ENCODE data around the gene PCBP2. TPM values are rescaled to one million over a fixed set of nuclear protein-coding genes. Genes with fewer than 3 reads are reported as not detected.
"Not testable (repeated sequence)": the region's sequence is repeated elsewhere in the genome, so short reads cannot be mapped to it uniquely, and the experiment has no call there.

PCBP2 gene
- polyA plus RNA-seq, 10 donors = 505 to 651 (median 595) TPM

DNA sequence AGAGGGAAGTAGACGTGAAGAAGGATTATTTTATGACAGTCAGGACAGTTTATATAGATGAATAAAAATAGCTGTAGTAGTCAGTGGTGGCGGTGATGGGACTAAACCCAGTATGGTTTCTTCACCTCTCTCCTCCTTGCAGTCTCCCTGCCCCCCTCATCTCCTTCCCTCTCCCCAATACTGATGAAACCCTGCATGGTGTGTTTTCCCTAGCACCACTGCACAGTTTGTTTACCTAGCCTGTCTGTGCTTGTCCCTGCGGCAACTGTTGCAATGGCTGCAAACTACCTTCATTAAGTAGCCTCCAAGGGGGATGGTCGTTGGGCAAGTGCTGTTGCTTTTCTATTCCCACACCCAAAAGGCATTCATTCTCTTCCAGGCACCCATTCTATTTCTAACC, 14.7 kb downstream of the PCBP2 start:
- no peak for DNase-seq

- no peak for DNase-seq
These were observed 15.2 kb downstream of the PCBP2 start for GRCh38 chr12:53467082-53467481.

- DNase-seq = no peak
These were observed 16.0 kb downstream of the PCBP2 start for GRCh38 chr12:53467880-53468279.

DNA sequence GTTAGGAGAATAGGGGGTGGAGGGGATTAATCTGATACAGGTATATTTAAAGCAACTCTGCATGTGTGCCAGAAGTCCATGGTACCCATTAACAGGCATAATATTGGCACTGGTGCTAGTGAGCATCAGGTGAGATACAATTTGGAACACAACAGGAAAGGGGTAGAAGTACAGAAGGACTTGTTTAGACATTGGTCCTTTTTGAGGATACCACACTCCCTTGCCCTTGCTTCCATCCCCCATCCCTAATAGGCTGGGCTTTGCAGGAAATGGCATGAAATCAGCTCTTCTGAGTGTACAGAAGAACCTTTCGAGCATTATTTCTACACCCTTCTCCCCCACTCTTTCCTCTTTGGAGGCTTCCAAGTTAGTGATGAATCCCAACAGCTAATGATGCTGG, 16.4 kb downstream of the PCBP2 start:
- no peak for DNase-seq

GRCh38 chr12:53472056-53472582, 20.2 kb downstream of the PCBP2 start:
- no peak for DNase-seq

- DNase-seq = no peak
These were observed 22.2 kb downstream of the PCBP2 start for GRCh38 chr12:53474077-53474476.

- no peak for DNase-seq
These were observed 22.9 kb downstream of the PCBP2 start for GRCh38 chr12:53474819-53475218.

DNA sequence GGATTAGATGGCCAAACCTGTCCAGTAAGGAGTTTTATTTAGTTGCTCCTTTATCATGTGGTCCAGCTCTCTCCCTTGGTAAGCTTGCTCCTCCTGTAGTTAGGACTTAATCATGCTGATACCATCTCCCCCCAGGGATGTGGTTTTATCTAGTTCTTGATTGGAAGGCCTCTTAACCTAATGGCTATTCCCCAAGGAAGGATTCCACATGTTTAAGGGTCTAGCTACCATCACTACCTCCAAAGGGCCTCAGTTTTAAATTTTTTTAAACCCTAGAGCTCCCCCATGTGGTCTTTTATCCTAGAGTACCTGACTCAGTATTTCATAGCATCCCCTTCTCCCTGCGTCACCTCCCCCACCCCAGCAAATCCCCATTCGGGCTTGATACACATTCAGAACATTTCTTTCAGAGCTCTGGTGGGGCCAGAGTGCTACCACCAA, 24.9 kb downstream of the PCBP2 start:
- DNase-seq = no peak

DNA sequence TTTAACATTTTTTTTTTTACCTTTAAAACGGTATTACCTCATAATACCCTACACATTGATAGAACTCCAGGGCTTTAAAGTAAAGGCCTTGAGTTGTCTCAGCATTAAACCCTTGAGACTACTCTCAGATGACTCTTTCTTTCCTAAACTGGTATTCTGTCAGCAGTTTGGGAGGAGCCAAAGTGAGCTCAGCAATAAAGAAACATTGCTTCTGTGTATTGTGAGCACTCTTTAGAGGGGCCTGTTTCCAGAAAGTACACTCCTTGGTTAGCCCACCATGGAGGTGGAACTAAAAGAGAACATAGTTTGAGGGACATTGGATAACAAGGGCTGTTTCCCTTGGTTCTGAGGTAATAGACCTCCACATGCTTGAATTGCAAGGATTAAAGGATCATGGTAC, 27.0 kb downstream of the PCBP2 start:
- no peak for DNase-seq

DNA sequence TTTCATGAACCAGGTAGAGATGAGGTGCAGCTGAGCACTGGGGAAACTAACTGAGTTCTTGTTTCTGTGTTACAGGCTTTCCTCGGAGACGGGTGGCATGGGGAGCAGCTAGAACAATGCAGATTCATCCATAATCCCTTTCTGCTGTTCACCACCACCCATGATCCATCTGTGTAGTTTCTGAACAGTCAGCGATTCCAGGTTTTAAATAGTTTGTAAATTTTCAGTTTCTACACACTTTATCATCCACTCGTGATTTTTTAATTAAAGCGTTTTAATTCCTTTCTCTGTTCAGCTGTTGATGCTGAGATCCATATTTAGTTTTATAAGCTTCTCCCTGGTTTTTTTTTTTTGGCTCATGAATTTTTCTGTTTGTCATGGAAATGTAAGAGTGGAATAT, 27.4 kb downstream of the PCBP2 start:
- DNase-seq = no peak

DNA sequence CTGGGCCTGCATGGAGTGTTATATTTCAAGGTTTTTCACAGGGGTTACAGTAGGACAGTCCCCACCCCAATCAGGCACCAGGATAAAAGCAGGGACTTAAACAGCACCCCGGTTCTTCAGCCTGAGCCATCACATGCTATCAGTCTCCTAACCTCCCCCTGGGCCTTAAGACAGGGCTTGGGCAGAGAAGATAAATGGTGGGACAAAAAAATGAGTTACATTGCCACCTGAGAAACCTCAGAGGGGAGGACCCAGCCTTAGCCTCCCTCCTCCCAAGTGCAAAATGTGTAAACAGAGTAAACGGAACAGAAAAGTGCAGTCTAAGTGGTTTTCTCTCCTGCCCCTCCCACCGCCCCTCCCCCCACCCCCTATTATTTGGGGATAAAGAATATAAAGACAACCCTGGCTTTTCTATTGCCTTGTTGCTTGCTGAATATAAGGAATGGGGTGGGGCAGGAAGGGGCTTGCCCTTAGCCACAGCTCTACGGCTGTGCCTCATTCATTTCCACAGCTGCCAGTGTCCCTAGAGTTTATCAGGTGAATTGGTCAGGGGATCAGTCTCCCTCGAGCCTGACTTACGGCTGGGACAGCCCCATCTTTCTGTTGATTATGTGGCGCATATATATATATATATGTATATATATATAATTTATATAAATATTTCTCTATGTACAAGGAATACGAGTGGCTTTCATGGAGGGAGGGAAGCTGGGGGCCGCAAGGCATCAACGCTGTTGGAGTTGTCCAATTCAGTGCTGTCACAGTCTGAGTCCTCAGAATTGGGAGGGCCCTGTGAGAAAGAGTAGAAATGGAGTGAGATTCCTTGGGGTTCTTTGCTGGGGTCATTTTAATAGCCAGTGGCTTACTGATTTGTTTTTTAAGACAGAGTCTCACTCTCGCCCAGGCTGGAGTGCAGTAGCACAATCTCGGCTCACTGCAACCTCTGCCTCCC, 28.9 kb downstream of the PCBP2 start:
- DNase-seq = no peak

DNA sequence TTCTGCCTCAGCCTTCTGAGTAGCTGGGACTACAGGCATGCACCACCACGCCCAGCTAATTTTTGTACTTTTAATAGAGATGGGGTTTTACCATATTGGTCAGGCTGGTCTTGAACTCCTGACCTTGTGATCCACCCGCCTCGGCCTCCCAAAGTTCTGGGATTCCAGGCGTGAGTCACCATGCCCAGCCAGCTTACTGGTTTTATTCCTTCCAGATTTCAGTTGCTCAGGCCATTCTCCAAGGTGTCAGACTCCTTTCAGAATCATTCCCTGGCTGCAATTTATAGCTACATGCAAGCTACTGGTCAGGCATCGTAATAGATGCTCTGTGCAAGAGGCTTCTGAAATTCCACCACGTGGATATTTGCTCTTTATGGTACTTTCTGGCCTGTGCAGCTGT, 29.6 kb downstream of the PCBP2 start:
- not testable (repeated sequence) for DNase-seq

DNA sequence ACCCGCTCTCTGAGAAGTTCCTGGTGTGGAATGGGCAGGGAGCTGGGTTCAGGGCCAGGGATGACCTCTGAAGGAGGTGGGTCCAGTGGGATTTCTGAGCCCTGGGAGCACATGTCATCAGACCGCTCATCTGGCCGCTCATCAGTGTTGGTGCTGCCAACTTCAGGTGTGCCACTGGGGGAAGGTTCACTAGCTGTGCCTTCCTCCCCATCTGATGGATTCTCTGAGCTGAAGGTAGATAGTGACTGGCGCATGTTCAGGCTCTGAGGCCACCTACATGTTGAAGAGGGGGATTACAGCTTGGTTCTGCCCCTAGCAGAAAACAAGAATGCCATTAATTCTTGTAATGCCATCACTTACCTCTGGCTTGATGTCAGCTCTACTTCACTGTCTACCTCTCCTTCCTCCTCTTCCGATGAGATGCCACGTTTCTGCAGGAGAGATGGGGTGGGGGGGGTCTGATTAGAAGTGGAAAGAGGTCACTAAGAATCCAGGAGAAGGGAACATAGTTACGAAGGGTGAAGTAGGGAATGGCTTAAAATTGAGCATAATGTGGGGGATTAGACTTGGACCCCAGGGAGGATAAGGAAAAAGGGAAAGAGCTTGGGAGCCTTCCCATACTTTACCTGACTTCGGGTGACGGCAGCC, 30.2 kb downstream of the PCBP2 start:
- DNase-seq = no peak

DNA sequence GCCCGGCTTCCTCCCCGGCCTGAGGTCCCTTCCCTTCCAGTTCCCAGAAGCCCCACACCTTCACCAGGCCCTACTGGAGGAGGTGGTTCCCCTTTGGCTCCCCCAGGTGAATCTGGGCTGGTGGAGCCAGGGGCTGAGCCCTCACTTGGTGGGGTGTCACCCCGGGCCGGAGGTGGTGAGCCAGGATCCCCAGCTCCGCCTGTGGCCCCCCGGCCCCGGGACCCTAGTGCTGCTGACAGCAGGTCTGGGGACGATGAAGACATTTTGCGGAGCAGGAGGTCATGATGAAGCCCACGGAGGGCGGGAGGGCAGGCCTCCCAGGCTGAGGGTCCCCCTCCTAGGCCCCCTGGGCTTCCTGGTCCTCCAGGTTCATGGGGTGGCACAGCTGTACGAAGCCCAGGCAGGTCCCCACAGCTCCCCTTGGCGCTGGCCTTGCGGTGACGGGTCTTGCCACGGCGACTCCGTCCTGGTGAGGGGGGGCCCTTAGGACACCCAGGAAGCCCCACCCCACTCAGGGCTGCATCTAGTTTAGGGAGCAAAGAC, 30.8 kb downstream of the PCBP2 start:
- no peak for DNase-seq

DNA sequence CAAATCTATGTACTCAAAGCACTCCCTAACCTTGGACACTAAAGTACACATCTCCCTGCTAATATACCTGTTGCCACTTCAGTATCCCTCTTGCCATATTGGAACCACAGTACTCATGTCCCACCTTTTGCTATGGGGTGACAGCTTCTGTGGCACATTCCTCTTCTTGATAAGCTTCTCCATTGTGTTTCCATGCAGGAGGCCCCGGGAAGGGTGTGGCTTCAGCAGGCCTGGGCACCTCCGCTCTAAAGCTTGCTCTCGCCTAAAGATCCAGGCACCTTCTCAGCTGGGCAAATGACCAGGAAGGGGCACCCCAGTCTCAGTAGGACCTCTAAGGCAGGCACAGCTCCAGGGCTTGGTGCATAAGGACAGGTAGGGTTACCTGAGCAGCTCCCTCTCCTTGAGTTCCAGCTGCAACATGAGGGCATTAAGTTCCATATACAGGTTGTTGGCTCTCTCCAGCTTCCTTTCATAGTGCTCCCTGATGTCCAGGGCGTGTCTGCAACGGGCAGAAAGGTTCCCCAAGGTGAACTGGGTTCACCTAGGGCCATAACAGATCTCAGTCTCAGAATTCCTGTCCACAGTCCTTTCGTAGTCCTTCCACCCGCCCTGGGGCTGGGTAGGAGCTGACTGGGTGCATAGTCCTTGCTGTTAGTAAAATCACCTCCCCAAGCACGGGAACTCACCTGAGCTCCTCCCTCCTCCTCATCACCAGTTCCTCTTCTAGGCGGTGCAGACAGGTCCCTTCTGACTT, 31.5 kb downstream of the PCBP2 start:
- DNase-seq = no peak

- DNase-seq = no peak
These were observed 32.1 kb downstream of the PCBP2 start for GRCh38 chr12:53483979-53484377.

GRCh38 chr12:53484686-53485575, 33.0 kb downstream of the PCBP2 start:
- no peak for DNase-seq

DNA sequence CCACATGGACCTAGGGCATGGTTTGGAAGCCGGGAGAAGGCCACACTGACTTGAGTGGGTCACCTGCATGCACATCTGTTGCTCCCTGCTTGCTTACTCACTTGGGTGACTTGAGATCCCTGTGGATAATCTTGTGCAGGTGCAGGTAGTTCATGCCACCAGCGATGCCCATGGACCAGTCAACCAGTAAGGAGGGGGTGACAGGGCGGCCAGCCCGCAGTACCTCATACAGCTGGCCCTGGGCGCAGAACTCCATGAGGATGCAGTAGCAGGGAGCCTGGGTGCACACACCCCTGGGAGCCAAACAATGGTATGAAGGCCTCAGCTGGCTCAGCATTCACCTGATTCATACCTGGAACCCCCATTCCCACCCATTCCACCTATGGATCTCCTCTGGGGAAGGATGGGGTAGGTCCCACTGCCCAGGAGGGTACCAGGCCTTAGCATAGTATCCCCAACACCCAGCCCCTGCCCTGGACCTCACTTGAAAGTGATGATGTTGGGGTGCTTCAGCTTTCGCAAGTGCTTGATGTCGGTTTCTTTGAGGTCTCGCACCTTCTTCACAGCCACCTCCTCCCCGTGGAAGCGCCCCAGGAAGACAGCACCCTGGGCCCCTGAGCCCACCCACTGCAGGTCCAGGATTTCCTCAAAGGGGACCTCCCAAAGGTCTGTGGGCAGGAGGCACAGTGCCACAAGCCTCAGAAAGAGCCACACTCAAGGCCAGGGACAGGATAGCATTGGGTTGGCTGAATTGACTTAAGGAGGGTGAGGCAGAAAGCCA, 34.2 kb downstream of the PCBP2 start:
- DNase-seq = no peak

GRCh38 chr12:53486736-53487487, 35.0 kb downstream of the PCBP2 start:
- DNase-seq = no peak

Data from muscle of back (tissue), 11 donors.